CD4-positive, CD25-positive, alpha-beta regulatory T cell (primary cell): ENCODE data around the gene RAD54L. TPM values are rescaled to one million over a fixed set of nuclear protein-coding genes. Genes with fewer than 3 reads are reported as not detected.
A peak's percentile ranks its signal among the peaks of the same experiment; 100 is the strongest.

Experiments
- ATAC-seq, 2 donors: fragments of 150-1000 bp; cut with Tn5 transposase; one replicate each; pipeline ENCODE4 v1.10.0; 2021; ENCODE audit warnings: low read depth in 2 of 2, moderate number of reproducible peaks in 2 of 2, moderate library complexity in 1 of 2
- DNase-seq, 3 donors: peaks; one replicate each; pipeline versions ENCODE4 v3.0.0 to v3.0.0-alpha.2; 2012 to 2022; ENCODE audit warnings: mixed read lengths in 1 of 3
- H3K27ac ChIP-seq: one replicate; pipeline ENCODE4 v1.7.0; 2013; ENCODE audit warnings: mild to moderate bottlenecking, low read length; ENCODE audit not compliant: insufficient read depth, poor library complexity, severe bottlenecking
- H3K27me3 ChIP-seq: one replicate; pipeline ENCODE4 v1.7.0; 2013; ENCODE audit warnings: low read length; ENCODE audit not compliant: control insufficient read depth, insufficient read depth
- H3K36me3 ChIP-seq: one replicate; pipeline ENCODE4 v1.7.0; 2013; ENCODE audit warnings: mild to moderate bottlenecking, low read length, moderate library complexity; ENCODE audit not compliant: control insufficient read depth, insufficient read depth
- H3K4me1 ChIP-seq: 2 replicates; pipeline ENCODE4 v1.7.0; 2013; ENCODE audit warnings: mild to moderate bottlenecking, low read length; ENCODE audit not compliant: insufficient read depth, control insufficient read depth, poor library complexity, severe bottlenecking
- H3K4me3 ChIP-seq: one replicate; pipeline ENCODE4 v1.7.0; 2013; ENCODE audit warnings: low read depth, mild to moderate bottlenecking, low read length, moderate library complexity
- H3K9me3 ChIP-seq, 2 experiments: 1 replicate in 1 of 2; 2 replicates in 1 of 2; pipeline ENCODE4 v1.7.0; 2013; ENCODE audit warnings: low read length in 2 of 2, mild to moderate bottlenecking in 1 of 2, moderate library complexity in 1 of 2; ENCODE audit not compliant: control insufficient read depth in 2 of 2
- H3K27ac Mint-ChIP-seq, 3 donors: one replicate each; pipeline ENCODE4 v1.8.0; 2020 to 2022; ENCODE audit warnings: mild to moderate bottlenecking in 3 of 3, mixed read lengths in 3 of 3, moderate library complexity in 2 of 3
- H3K27me3 Mint-ChIP-seq: one replicate; pipeline ENCODE4 v1.8.0; 2022; ENCODE audit warnings: mild to moderate bottlenecking, mixed read lengths
- H3K36me3 Mint-ChIP-seq: one replicate; pipeline ENCODE4 v1.8.0; 2020; ENCODE audit warnings: mixed read lengths
- H3K4me1 Mint-ChIP-seq, 4 donors: one replicate each; pipeline ENCODE4 v1.8.0; 2020 to 2022; ENCODE audit warnings: mixed read lengths in 4 of 4, mild to moderate bottlenecking in 1 of 4
- H3K4me3 Mint-ChIP-seq, 4 donors: one replicate each; pipeline ENCODE4 v1.8.0; 2020 to 2022; ENCODE audit warnings: mild to moderate bottlenecking in 4 of 4, mixed read lengths in 4 of 4, moderate library complexity in 3 of 4
- H3K9me3 Mint-ChIP-seq, 7 donors: one replicate each; pipeline ENCODE4 v1.8.0; 2020 to 2022; ENCODE audit warnings: mixed read lengths in 7 of 7, mild to moderate bottlenecking in 3 of 7, moderate library complexity in 2 of 7
- polyA plus RNA-seq, 4 donors: library from polyadenylated mRNA; unstranded; fragments of 300-500 nt; fragmentation: Illumina TruSeq; gene quantifications; one replicate each; pipeline ENCODE4 v1.2.3, GENCODE V29; 2021
- total RNA-seq: library from RNA; stranded (reverse); gene quantifications from one replicate; pipeline ENCODE4 v1.2.3, GENCODE V29; 2022

The RAD54L gene
- total and polyA plus RNA-seq, 5 donors from 2014 or later: 0.13 to 1.7 (median 0.41) TPM; not detected in 1

DNA sequence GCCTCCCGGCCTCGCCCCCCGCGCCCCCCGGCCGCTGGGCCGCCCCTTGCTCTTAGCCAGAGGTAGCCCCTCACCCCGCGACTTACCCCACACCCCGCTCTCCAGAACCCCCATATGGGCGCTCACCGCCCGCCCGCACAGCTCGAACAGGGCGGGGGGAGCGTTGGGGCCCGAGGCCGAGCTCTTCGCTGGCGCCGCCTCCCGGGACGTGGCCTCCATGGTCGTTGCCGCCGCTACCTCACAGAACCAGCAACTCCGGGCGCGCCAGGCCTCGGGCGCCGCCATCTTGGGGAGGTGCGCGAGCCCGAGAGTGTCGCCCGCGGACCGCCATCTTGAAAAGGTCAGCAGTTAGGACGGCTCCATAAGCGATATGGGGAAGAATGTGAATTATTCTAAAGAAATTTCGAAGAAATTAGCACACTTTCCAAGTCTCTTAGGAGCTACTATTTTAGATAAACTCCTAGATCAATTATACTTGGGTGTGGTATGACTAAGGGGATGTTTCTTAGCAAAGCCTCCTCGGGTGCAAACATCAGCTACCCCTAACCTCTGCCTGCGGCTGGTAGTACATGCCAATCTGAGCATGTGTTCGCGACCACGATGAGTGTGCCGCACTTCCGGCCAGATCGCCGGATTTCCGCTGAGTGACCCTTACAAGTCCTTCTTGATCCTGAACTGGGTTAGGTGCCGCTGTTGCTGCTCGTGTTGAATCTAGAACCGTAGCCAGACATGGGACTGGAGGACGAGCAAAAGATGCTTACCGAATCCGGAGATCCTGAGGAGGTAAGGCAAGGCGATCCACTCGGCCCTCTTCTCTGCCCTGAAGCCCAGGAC, 55.7 kb downstream of the RAD54L start, which contains the start of the genes LRRC41 and UQCRH:
TSS of gene LRRC41 (minus strand) at position 579 of the 834 bp plus-strand sequence. CDS start at position 285, 294 bp downstream.
TSS of gene UQCRH (plus strand) at position 661 of the 834 bp plus-strand sequence. CDS start at position 730, 69 bp downstream.
- H3K4me1 ChIP-seq: peaks cover 48% of the 10 kb centered on the region
- H3K4me3 ChIP-seq: peak within 1 kb of the TSS; percentile 96
- H3K36me3 ChIP-seq: peaks cover 2% of the 10 kb centered on the region
- no peaks in the 10 kb centered on the region for H3K9me3 ChIP-seq
- ATAC-seq (peak; percentile 89 to 90), DNase-seq (peak; percentile 87 to 97 (median 95))
- no peaks in the 10 kb centered on the region for H3K9me3 Mint-ChIP-seq
- peaks cover 20 to 65% (median 45%) of the 10 kb centered on the region in 4 donors for H3K4me1 Mint-ChIP-seq
- no peaks in the 10 kb centered on the region for H3K27me3 Mint-ChIP-seq
- H3K27ac ChIP-seq: peak within 1 kb of the TSS; percentile 85
- H3K4me3 Mint-ChIP-seq: peak within 1 kb of the TSS; percentile 95 to 99 (median 98)
- peaks cover 10% of the 10 kb centered on the region for H3K36me3 Mint-ChIP-seq
- peak within 1 kb of the TSS; percentile 98 to 99 (median 99) for H3K27ac Mint-ChIP-seq
- H3K27me3 ChIP-seq: no peaks in the 10 kb centered on the region

DNA sequence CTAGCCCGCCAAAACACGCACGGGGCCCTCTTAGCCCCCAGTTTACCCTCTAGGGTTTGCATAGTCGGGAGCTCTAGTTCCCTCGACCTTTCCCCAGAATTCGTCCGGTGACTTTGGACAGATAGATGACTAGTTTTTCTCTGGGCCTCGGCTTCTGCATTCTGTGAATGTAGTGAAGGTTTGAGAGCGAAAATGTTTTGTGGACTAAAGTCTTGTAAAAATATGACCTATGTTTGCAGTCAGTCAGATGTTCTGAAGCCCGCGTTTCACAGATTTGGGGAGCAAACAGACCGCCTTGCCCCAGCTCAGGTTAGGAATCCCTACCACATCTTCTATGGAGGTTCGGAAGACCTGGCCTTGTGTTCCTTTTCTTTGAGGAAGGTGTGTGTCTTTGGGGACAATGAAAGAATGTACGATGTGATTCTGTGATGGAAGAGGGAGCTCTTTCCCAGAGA, 56.3 kb downstream of the RAD54L start:
- DNase-seq: peak in 1 of 3 donors; percentile 25
- H3K4me1 Mint-ChIP-seq: peaks cover 25 to 70% (median 46%) of the 10 kb centered on the region in 4 donors
- peaks cover 48% of the 10 kb centered on the region for H3K4me1 ChIP-seq

DNA sequence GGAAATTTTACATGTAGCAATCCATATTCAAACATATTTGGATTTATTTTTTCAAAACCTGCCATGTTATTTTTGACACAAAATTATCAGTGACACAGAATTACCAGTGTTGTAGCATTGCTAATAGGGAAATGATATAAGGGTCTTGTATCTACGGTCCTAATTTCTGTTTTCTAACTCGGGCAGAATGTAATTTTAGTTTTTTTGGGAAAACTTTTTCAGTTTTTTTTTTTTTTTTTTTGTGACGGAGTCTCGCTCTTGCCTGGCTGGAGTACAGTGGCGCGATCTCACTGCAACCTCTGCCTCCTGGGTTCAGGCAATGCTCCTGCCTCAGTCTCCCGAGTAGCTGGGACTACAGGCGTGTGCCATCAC, 58.6 kb downstream of the RAD54L start:
- peaks cover 14% of the 10 kb centered on the region for H3K36me3 ChIP-seq
- no peaks in the 10 kb centered on the region for H3K9me3 ChIP-seq
- Mint-ChIP-seq H3K36me3 (peaks cover 26% of the 10 kb centered on the region), H3K27me3 (no peaks in the 10 kb centered on the region), H3K4me3 (peak overlapping the region; percentile 50 to 61 (median 54)), H3K4me1 (peaks cover 19 to 64% (median 36%) of the 10 kb centered on the region in 4 donors), H3K27ac (no peak overlapping the region), H3K9me3 (no peaks in the 10 kb centered on the region)
- peaks cover 39% of the 10 kb centered on the region for H3K4me1 ChIP-seq
- H3K27ac ChIP-seq: no peak overlapping the region
- no peaks in the 10 kb centered on the region for H3K27me3 ChIP-seq
- DNase-seq: no peak
- H3K4me3 ChIP-seq: no peak overlapping the region
- no peak for ATAC-seq

More for the DNA sequence above, 56.3 kb downstream of the RAD54L start:
- Mint-ChIP-seq H3K36me3 (peaks cover 14% of the 10 kb centered on the region), H3K27ac (peak overlapping the region; percentile 98 to 99 (median 99)), H3K27me3 (no peaks in the 10 kb centered on the region), H3K9me3 (no peaks in the 10 kb centered on the region), H3K4me3 (peak overlapping the region; percentile 95 to 99 (median 98))
- Histone ChIP-seq H3K36me3 (peaks cover 3% of the 10 kb centered on the region), H3K4me3 (peak overlapping the region; percentile 96), H3K27me3 (no peaks in the 10 kb centered on the region), H3K9me3 (no peaks in the 10 kb centered on the region), H3K27ac (peak overlapping the region; percentile 85)
- ATAC-seq: no peak

DNA sequence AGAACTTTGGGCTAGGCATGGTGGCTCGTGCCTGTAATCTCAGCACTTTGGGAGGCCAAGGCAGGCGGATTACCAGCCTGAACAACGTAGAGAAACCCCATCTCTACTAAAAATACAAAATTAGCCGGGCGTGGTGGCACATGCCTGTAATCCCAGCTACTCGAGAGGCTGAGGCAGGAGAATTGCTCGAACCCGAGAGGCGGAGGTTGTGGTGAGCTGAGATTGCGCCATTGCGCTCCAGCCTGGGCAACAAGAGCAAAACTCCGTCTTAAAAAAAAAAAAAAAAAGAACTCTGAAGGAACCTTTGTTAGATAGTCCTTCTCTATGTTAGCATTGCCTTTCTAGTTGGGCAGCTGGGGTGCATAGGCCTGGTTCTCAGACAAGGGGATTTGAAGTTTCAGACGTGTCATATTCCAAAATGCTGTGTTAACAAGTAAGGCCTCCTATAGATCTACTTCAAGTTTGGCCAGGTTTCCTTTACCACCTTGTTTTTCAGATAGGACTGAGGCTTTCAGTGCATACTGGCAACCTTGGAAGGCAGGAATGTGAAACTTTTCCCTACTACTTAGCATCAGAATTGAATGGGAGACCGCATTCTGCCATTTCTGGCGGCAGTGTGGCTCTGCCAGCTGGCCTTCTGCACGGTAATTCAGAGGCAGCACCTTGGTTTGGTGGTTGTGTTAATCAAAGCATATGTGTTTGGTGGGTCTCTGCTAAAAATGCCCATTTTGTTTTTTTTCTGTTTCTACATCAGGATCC, 62.0 kb downstream of the RAD54L start:
- Histone ChIP-seq H3K27ac (no peak overlapping the region), H3K27me3 (no peaks in the 10 kb centered on the region), H3K4me3 (no peak overlapping the region), H3K9me3 (no peaks in the 10 kb centered on the region), H3K36me3 (peaks cover 37% of the 10 kb centered on the region), H3K4me1 (peaks cover 24% of the 10 kb centered on the region)
- peak overlapping the region in 1 of 3 donors; percentile 14 for H3K27ac Mint-ChIP-seq
- H3K9me3 Mint-ChIP-seq: no peaks in the 10 kb centered on the region
- H3K27me3 Mint-ChIP-seq: no peaks in the 10 kb centered on the region
- DNase-seq: no peak
- peaks cover 13 to 39% (median 22%) of the 10 kb centered on the region in 4 donors for H3K4me1 Mint-ChIP-seq
- ATAC-seq: no peak
- peaks cover 35% of the 10 kb centered on the region for H3K36me3 Mint-ChIP-seq
- no peak overlapping the region for H3K4me3 Mint-ChIP-seq

DNA sequence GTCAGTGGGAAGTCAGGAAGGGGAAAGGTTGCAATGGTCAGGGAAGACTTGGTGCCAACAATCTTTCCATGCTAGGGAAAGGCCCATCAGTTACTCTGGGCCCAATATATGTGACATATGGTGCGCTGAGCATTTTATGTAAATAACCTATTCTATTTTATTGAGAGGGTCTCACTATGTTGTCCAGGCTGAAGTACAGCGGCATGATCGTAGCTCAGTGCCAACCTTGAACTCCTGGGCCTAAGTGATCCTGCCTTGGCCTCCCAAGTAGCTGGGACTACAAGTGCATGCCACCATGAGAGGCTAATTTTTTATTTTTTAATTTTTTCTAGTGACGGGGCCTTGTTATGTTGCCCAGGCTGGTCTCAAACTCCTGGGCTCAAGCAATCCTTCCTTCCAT, 62.8 kb downstream of the RAD54L start:
- Histone ChIP-seq H3K4me1 (peaks cover 18% of the 10 kb centered on the region), H3K27me3 (no peaks in the 10 kb centered on the region), H3K4me3 (no peak overlapping the region), H3K36me3 (peaks cover 42% of the 10 kb centered on the region), H3K27ac (no peak overlapping the region), H3K9me3 (no peaks in the 10 kb centered on the region)
- Mint-ChIP-seq H3K36me3 (peaks cover 38% of the 10 kb centered on the region), H3K9me3 (no peaks in the 10 kb centered on the region), H3K4me3 (no peak overlapping the region), H3K27me3 (no peaks in the 10 kb centered on the region), H3K27ac (no peak overlapping the region), H3K4me1 (peaks cover 13 to 32% (median 22%) of the 10 kb centered on the region in 4 donors)
- DNase-seq (no peak), ATAC-seq (no peak)

DNA sequence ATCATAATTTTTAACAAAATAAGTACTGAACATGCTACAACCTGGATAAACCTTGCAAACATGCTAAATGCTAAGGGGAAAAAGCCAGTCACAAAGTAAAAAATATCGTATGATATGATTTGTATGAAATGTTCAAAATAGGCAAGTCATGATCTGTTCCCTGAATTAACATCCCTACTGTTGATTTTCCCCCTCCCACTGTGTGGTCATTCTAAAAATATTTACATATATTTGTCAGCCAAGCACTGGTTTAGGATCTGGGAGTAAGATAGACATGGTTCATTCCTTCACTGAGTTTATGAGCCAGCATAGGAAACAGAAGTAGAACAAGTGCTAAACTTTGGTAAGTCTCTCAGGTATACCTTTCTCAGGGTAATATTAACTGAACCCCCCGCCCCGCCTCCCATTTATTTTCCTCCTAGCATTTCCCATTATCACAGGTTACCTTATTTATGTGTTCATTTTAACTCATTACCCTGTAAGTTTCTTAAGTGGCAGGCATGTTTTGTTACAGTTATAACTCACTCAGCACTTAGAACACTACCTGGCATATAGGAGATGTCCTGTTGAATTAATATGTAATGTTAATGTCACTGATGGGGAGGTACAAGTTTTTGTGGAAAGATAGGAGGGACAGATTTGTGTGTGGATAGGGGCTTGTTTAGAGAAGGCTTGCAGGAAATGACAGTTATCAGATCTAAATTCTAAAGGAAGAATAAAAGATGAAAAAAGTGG, 68.3 kb downstream of the RAD54L start:
- H3K27ac ChIP-seq: no peak overlapping the region
- H3K4me3 ChIP-seq: no peak overlapping the region
- H3K36me3 Mint-ChIP-seq: peaks cover 25% of the 10 kb centered on the region
- no peaks in the 10 kb centered on the region for H3K9me3 Mint-ChIP-seq
- H3K4me3 Mint-ChIP-seq: no peak overlapping the region
- no peak for DNase-seq
- peaks cover 0 to 5% (median 0%) of the 10 kb centered on the region in 4 donors for H3K4me1 Mint-ChIP-seq
- no peaks in the 10 kb centered on the region for H3K27me3 ChIP-seq
- no peaks in the 10 kb centered on the region for H3K9me3 ChIP-seq
- no peaks in the 10 kb centered on the region for H3K27me3 Mint-ChIP-seq
- peaks cover 38% of the 10 kb centered on the region for H3K36me3 ChIP-seq
- ATAC-seq: no peak
- H3K4me1 ChIP-seq: no peaks in the 10 kb centered on the region
- no peak overlapping the region for H3K27ac Mint-ChIP-seq

DNA sequence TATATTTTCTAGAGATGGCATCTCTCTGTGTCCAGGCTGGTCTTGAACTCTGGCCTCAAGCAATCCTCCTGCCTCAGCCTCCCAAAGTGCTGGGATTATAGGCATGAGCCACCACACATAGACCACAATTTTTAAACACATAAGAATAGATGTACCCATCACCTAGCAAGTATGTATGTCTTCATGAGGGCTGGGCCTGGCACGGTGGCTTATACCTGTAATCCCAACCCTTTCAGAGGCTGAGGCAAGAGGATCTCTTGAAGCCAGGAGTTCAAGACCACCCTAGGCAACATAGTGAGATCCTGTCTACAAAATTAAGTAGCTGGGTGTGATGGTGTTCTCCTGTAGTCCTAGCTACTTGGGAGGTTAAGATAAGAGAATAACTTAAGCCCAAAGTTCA, 69.8 kb downstream of the RAD54L start:
- H3K4me3 ChIP-seq: no peak overlapping the region
- DNase-seq (no peak), ATAC-seq (no peak)
- no peaks in the 10 kb centered on the region for H3K27me3 ChIP-seq
- no peaks in the 10 kb centered on the region for H3K4me1 ChIP-seq
- no peak overlapping the region for H3K27ac Mint-ChIP-seq
- H3K4me3 Mint-ChIP-seq: no peak overlapping the region
- H3K9me3 ChIP-seq: no peaks in the 10 kb centered on the region
- no peaks in the 10 kb centered on the region for H3K27me3 Mint-ChIP-seq
- no peak overlapping the region for H3K27ac ChIP-seq
- peaks cover 0 to 5% (median 0%) of the 10 kb centered on the region in 4 donors for H3K4me1 Mint-ChIP-seq
- peaks cover 21% of the 10 kb centered on the region for H3K36me3 Mint-ChIP-seq
- peaks cover 33% of the 10 kb centered on the region for H3K36me3 ChIP-seq
- H3K9me3 Mint-ChIP-seq: no peaks in the 10 kb centered on the region
